ENCODE data around the gene FOXM1.

The FOXM1 gene

DNA sequence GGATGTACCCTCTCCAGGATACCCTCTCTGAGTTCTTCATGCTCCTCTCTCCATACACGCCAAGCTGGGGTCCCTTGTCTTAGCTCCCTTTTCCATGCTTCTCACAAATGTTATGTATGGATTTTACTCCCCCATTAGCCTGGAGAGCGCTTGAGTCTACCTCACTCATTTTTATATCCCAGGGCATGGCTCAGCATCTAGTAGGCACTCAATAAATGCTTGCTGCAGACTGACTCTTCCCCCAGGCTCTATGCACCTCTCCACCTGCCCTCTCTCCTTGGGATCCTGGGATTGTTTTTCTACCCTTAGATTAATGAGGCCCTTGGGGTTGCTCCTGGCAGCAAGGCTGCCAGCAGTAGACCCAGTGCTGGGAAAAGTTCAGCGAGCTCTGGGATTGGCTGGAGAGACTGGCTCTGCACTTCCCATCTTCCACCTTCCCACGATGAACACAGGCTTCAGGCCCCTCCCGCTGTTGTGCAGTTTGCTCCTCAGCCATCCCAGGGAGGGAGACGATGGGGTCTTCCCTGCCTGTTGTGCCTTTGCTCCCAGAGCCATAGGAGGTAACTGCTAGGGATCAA, 44.3 kb downstream of the FOXM1 start:
- WGBS, 2 donors (ENCODE audit: extremely low coverage in 2 of 2, insufficient read length in 2 of 2, insufficient replicate concordance in 1 of 2), result no CpG with 5 or more reads among the region's 6 CpGs
- no peak overlapping the region for H4K8ac ChIP-seq (ENCODE audit: low read depth, low read length)
- H2BK5ac ChIP-seq (ENCODE audit: low read length), result no peak overlapping the region
- H3K27ac ChIP-seq (replicated peaks; ENCODE audit: low read length), result no peak overlapping the region
- no peaks in the 10 kb centered on the region for H3K79me1 ChIP-seq (ENCODE audit: low read depth, low read length)
- peaks cover 1 to 36% of the 10 kb centered on the region in 2 donors for H3K36me3 ChIP-seq (replicated peaks in 1 of 2; ENCODE audit: control insufficient read depth in 2 of 2, insufficient read depth in 2 of 2, low read length in 2 of 2)
- H3K18ac ChIP-seq (ENCODE audit: low read length), result no peak overlapping the region
- H3K4ac ChIP-seq (ENCODE audit: low read length), result no peak overlapping the region
- no peak overlapping the region for H3K9ac ChIP-seq (ENCODE audit: low read depth, low read length, poor library complexity)
- H3K4me3 ChIP-seq (ENCODE audit: low read length in 2 of 2), result no peak overlapping the region
- H4K91ac ChIP-seq (ENCODE audit: low read depth, low read length, poor library complexity), result no peak overlapping the region
- H3K27me3 ChIP-seq (ENCODE audit: control insufficient read depth in 3 of 3, insufficient read depth in 3 of 3, low read depth in 1 of 3, low read length in 3 of 3), result no peaks in the 10 kb centered on the region
- no peak overlapping the region for H3K4me2 ChIP-seq (ENCODE audit: insufficient read depth, low read length, poor library complexity, severe bottlenecking)
- H2AFZ ChIP-seq (ENCODE audit: low read length), result no peak overlapping the region
- no peak for DNase-seq (ENCODE audit: low spot score)
- H3K9me3 ChIP-seq (replicated peaks in 1 of 2; ENCODE audit: control insufficient read depth in 2 of 2, insufficient read depth in 1 of 2, low read depth in 1 of 2, low read length in 2 of 2), result no peaks in the 10 kb centered on the region
- H2BK12ac ChIP-seq (ENCODE audit: low read length), result no peak overlapping the region
- H3K23ac ChIP-seq (ENCODE audit: low read depth, low read length, poor library complexity), result no peak overlapping the region
- H2BK120ac ChIP-seq (ENCODE audit: low read depth, low read length), result no peak overlapping the region
- peaks cover 9 to 19% of the 10 kb centered on the region in 2 donors for H3K4me1 ChIP-seq (ENCODE audit: control insufficient read depth in 2 of 2, insufficient read depth in 1 of 2, low read depth in 1 of 2, low read length in 2 of 2)
- no peak overlapping the region for H2BK15ac ChIP-seq (ENCODE audit: low read length)
- no peak overlapping the region for H2AK5ac ChIP-seq (ENCODE audit: low read depth, low read length)
- no peak overlapping the region for H3K14ac ChIP-seq (ENCODE audit: low read length)

- Histone ChIP-seq H3K23ac (ENCODE audit: low read depth, low read length, poor library complexity) (no peak overlapping the region), H3K27ac (replicated peaks; ENCODE audit: low read length) (no peak overlapping the region), H3K27me3 (ENCODE audit: control insufficient read depth in 3 of 3, insufficient read depth in 3 of 3, low read depth in 1 of 3, low read length in 3 of 3) (no peaks in the 10 kb centered on the region), H4K91ac (ENCODE audit: low read depth, low read length, poor library complexity) (no peak overlapping the region), H3K14ac (ENCODE audit: low read length) (no peak overlapping the region), H3K4me2 (ENCODE audit: insufficient read depth, low read length, poor library complexity, severe bottlenecking) (no peak overlapping the region), H3K9ac (ENCODE audit: low read depth, low read length, poor library complexity) (no peak overlapping the region), H2AK5ac (ENCODE audit: low read depth, low read length) (no peak overlapping the region), H4K8ac (ENCODE audit: low read depth, low read length) (no peak overlapping the region), H3K4me3 (ENCODE audit: low read length in 2 of 2) (no peak overlapping the region), H3K4ac (ENCODE audit: low read length) (no peak overlapping the region), H2BK12ac (ENCODE audit: low read length) (no peak overlapping the region), H3K36me3 (replicated peaks in 1 of 2; ENCODE audit: control insufficient read depth in 2 of 2, insufficient read depth in 2 of 2, low read length in 2 of 2) (peaks cover 5 to 54% of the 10 kb centered on the region in 2 donors), H3K4me1 (ENCODE audit: control insufficient read depth in 2 of 2, insufficient read depth in 1 of 2, low read depth in 1 of 2, low read length in 2 of 2) (peaks cover 26 to 33% of the 10 kb centered on the region in 2 donors), H2BK5ac (ENCODE audit: low read length) (no peak overlapping the region), H3K9me3 (replicated peaks in 1 of 2; ENCODE audit: control insufficient read depth in 2 of 2, insufficient read depth in 1 of 2, low read depth in 1 of 2, low read length in 2 of 2) (no peaks in the 10 kb centered on the region), H2BK120ac (ENCODE audit: low read depth, low read length) (no peak overlapping the region), H2BK15ac (ENCODE audit: low read length) (no peak overlapping the region), H2AFZ (ENCODE audit: low read length) (no peak overlapping the region), H3K79me1 (ENCODE audit: low read depth, low read length) (no peaks in the 10 kb centered on the region), H3K18ac (ENCODE audit: low read length) (no peak overlapping the region)
- WGBS, 2 donors (ENCODE audit: extremely low coverage in 2 of 2, insufficient read length in 2 of 2, insufficient replicate concordance in 1 of 2), result no CpG with 5 or more reads among the region's 6 CpGs
- no peak for DNase-seq (ENCODE audit: low spot score)
Measured at GRCh38 chr12:2829275-2829674, 47.7 kb downstream of the FOXM1 start.

- no peak overlapping the region for H2BK5ac ChIP-seq (ENCODE audit: low read length)
Measured at GRCh38 chr12:2826721-2827515, 50.1 kb downstream of the FOXM1 start.

DNA sequence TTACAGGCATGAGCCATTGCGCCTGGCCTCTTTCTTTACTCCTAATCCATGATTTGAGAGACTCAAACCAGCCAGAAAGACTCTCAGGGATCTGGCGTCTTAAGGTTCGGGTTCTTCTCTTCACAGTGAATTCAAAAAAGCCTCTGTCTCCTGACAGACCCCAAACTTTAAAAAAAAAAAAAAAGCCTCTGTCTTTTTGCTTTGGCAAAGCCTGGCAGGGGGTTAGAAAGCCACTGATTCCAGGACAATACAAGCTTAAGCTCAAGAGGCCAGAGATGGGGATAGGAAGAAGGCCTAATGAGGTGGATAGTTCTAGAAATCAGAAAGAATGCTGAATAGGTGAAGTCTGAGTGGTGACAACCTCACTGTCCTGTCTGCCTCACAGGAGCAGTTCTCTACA, 50.9 kb downstream of the FOXM1 start:
- Histone ChIP-seq H3K4ac (ENCODE audit: low read length) (no peak overlapping the region), H4K8ac (ENCODE audit: low read depth, low read length) (no peak overlapping the region), H2BK120ac (ENCODE audit: low read depth, low read length) (no peak overlapping the region), H3K14ac (ENCODE audit: low read length) (no peak overlapping the region), H2AK5ac (ENCODE audit: low read depth, low read length) (no peak overlapping the region), H3K18ac (ENCODE audit: low read length) (no peak overlapping the region), H2BK15ac (ENCODE audit: low read length) (no peak overlapping the region), H4K91ac (ENCODE audit: low read depth, low read length, poor library complexity) (no peak overlapping the region), H3K4me2 (ENCODE audit: insufficient read depth, low read length, poor library complexity, severe bottlenecking) (no peak overlapping the region), H3K36me3 (replicated peaks in 1 of 2; ENCODE audit: control insufficient read depth in 2 of 2, insufficient read depth in 2 of 2, low read length in 2 of 2) (peaks cover 24 to 80% of the 10 kb centered on the region in 2 donors), H3K79me1 (ENCODE audit: low read depth, low read length) (no peaks in the 10 kb centered on the region), H3K27me3 (ENCODE audit: control insufficient read depth in 3 of 3, insufficient read depth in 3 of 3, low read depth in 1 of 3, low read length in 3 of 3) (no peaks in the 10 kb centered on the region), H3K23ac (ENCODE audit: low read depth, low read length, poor library complexity) (no peak overlapping the region), H2BK5ac (ENCODE audit: low read length) (no peak overlapping the region), H3K4me1 (ENCODE audit: control insufficient read depth in 2 of 2, insufficient read depth in 1 of 2, low read depth in 1 of 2, low read length in 2 of 2) (peaks cover 24 to 25% of the 10 kb centered on the region in 2 donors), H2AFZ (ENCODE audit: low read length) (no peak overlapping the region), H3K27ac (replicated peaks; ENCODE audit: low read length) (peak overlapping the region; percentile 87), H3K4me3 (ENCODE audit: low read length in 2 of 2) (no peak overlapping the region), H3K9ac (ENCODE audit: low read depth, low read length, poor library complexity) (no peak overlapping the region), H3K9me3 (replicated peaks in 1 of 2; ENCODE audit: control insufficient read depth in 2 of 2, insufficient read depth in 1 of 2, low read depth in 1 of 2, low read length in 2 of 2) (no peaks in the 10 kb centered on the region), H2BK12ac (ENCODE audit: low read length) (no peak overlapping the region)
- no CpG with 5 or more reads among the region's 3 CpGs for WGBS, 2 donors (ENCODE audit: extremely low coverage in 2 of 2, insufficient read length in 2 of 2, insufficient replicate concordance in 1 of 2)
- DNase-seq (ENCODE audit: low spot score), result no peak

More at GRCh38 chr12:2826721-2827515, 50.1 kb downstream of the FOXM1 start:
- Histone ChIP-seq H3K9ac (ENCODE audit: low read depth, low read length, poor library complexity) (peak overlapping the region; percentile 73), H3K27ac (replicated peaks; ENCODE audit: low read length) (peak overlapping the region; percentile 87), H2BK15ac (ENCODE audit: low read length) (no peak overlapping the region), H4K8ac (ENCODE audit: low read depth, low read length) (no peak overlapping the region), H3K23ac (ENCODE audit: low read depth, low read length, poor library complexity) (no peak overlapping the region), H2BK120ac (ENCODE audit: low read depth, low read length) (no peak overlapping the region), H3K79me1 (ENCODE audit: low read depth, low read length) (no peaks in the 10 kb centered on the region), H3K27me3 (ENCODE audit: control insufficient read depth in 3 of 3, insufficient read depth in 3 of 3, low read depth in 1 of 3, low read length in 3 of 3) (no peaks in the 10 kb centered on the region), H3K4me2 (ENCODE audit: insufficient read depth, low read length, poor library complexity, severe bottlenecking) (no peak overlapping the region), H3K4me1 (ENCODE audit: control insufficient read depth in 2 of 2, insufficient read depth in 1 of 2, low read depth in 1 of 2, low read length in 2 of 2) (peaks cover 24 to 25% of the 10 kb centered on the region in 2 donors), H3K14ac (ENCODE audit: low read length) (no peak overlapping the region), H2BK12ac (ENCODE audit: low read length) (no peak overlapping the region), H3K18ac (ENCODE audit: low read length) (peak overlapping the region; percentile 36), H3K4me3 (ENCODE audit: low read length in 2 of 2) (no peak overlapping the region), H3K9me3 (replicated peaks in 1 of 2; ENCODE audit: control insufficient read depth in 2 of 2, insufficient read depth in 1 of 2, low read depth in 1 of 2, low read length in 2 of 2) (no peaks in the 10 kb centered on the region), H2AK5ac (ENCODE audit: low read depth, low read length) (peak overlapping the region; percentile 82), H4K91ac (ENCODE audit: low read depth, low read length, poor library complexity) (peak overlapping the region; percentile 67), H3K4ac (ENCODE audit: low read length) (no peak overlapping the region), H2AFZ (ENCODE audit: low read length) (no peak overlapping the region), H3K36me3 (replicated peaks in 1 of 2; ENCODE audit: control insufficient read depth in 2 of 2, insufficient read depth in 2 of 2, low read length in 2 of 2) (peaks cover 17 to 77% of the 10 kb centered on the region in 2 donors)
- DNase-seq (ENCODE audit: low spot score), result no peak
- no CpG with 5 or more reads among the region's 14 CpGs for WGBS, 2 donors (ENCODE audit: extremely low coverage in 2 of 2, insufficient read length in 2 of 2, insufficient replicate concordance in 1 of 2)

Data from neuronal stem cell (in vitro differentiated cells).